HG03025 (cell line): ENCODE measurements around the gene RNF182.

Experiments
- ATAC-seq: cut with Tn5 transposase; IDR thresholded peaks from one replicate; pipeline ENCODE4 v1.9.1; 2021; ENCODE audit warnings: mild to moderate bottlenecking, moderate library complexity; ENCODE audit not compliant: unreplicated experiment, low FRiP score

Gene RNF182

DNA sequence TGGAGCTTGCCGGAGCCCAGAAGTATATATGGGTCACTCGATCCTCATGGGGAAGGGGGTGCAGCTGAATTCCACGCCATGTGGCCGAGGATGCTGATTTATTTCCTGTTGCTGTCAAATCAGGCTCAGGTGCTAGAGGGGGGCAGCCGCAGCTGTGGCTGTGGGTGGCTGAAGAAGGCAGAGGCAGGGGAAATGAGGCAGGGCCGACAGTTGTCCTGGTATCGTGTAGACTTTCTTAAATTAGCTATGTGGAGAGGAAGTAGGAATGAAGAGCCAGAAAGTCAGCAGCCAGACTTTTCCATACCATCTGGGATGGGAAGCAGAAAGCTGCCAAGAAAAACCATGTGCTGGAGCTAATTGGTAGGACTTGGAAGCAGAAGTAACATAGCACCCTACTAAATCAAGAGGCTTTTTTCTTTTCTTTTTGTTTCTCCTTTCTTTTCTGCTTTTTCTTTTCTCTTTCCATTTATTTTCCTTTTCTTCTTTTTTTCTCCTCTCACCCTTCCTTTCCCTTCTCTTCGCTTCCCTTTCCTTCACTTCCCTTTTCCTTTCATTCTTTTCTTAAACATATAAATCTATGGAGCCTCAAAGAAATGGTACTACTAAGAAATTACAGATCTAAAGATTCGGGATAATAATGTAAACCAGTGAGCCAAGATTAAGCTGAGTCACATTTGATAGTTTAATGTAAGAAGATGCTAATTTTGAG, 102.2 kb downstream of the RNF182 start:
- no peak for ATAC-seq

DNA sequence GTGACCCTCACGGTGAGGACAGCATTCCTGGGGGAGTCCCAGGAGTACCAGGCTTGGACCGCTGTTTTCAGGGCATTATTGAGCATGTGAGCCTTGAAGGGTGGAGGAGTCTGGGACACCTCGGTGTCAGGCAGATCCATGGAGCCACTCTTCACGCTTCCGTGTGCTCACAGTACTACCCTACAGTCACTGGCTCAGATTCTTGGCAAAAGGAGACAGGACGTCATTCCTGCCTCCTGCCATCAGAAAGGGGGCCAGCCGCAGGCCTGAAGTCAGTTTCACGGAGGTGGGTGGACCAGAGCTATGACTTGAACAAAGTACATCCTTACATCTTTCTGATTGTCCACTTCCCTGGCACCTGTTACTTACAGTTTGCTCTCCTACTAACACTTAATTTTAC, 103.9 kb downstream of the RNF182 start:
- no peak for ATAC-seq

DNA sequence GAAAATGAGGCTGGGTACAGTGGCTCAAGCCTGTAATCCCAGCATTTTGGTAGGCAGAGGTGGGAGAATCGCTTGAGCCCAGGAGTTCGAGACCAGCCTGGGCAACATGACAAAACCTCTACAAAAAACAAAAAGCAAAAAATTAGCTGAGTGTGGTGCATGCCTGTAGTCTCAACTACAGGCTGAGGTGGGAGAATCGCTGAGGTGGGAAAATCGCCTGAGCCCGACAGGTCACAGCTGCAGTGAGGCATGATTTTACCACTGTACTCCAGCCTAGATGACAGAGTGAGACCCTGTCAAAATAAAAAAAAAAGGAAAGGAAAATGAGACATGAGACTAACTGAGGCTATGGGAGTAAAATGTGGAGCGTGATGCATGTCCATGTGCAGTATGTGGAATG, 104.9 kb downstream of the RNF182 start:
- no peak for ATAC-seq
